K562 (cell line): ENCODE data around the gene ZBTB25. TPM values are rescaled to one million over a fixed set of nuclear protein-coding genes. Genes with fewer than 3 reads are reported as not detected.

Experiments used
- ATAC-seq: fragments of 200-7000 bp; cut with Tn5 transposase; 3 replicates; pipeline ENCODE4 v1.9.1; 2020; ENCODE audit warnings: moderate library complexity
- BruUV-seq: library from RNA; stranded (reverse); fragments of 400-500 nt; replicated peaks from 2 replicates; lab custom pipeline; 2021; lab: Mats Ljungman, UMichigan
- CTCF ChIA-PET: fragments of 300-600 bp; formaldehyde crosslinking; extraction: SDS; loops from one replicate; lab custom pipeline; 2021; ENCODE audit warnings: low intra/inter-chr PET ratio; lab: Yijun Ruan, JAX
- POLR2A ChIA-PET: fragments of 300-600, 350-650 bp; sonication (Branson Sonifier 250); formaldehyde crosslinking; extraction: SDS; loops from one replicate; lab custom pipeline; 2021; ENCODE audit warnings: antibody characterized with exemption, inconsistent platforms; lab: Yijun Ruan, JAX
- DNase-seq, 4 experiments: peaks; one replicate each; pipeline versions ENCODE4 v3.0.0 to v3.0.0-alpha.2; 2011 to 2018; ENCODE audit warnings: low spot score in 3 of 4, mixed read lengths in 3 of 4; ENCODE audit errors: extremely low read depth in 1 of 4
- FAIRE-seq: peaks from 2 replicates; lab custom pipeline; 2011; peaks lifted over from hg19 to GRCh38; lab: Jason Lieb, UNC
- H2AFZ ChIP-seq: 2 replicates; pipeline ENCODE4 v1.6.0; 2011; ENCODE audit warnings: low read depth, low read length, control low read depth, inconsistent platforms
- H3K27ac ChIP-seq: fragments of 200-600 bp; 3 replicates; pipeline ENCODE4 v1.8.0; 2011; ENCODE audit warnings: low read depth, mild to moderate bottlenecking, control low read depth, inconsistent platforms, low read length, moderate library complexity, mixed read lengths; ENCODE audit errors: extremely low read depth
- H3K27me3 ChIP-seq, 2 experiments: fragments of 300-600 bp in 1 of 2; 2 replicates in 1 of 2; 3 replicates in 1 of 2; pipeline versions ENCODE4 v1.6.0 to v1.8.0; 2011; ENCODE audit warnings: inconsistent platforms in 2 of 2, low read length in 2 of 2, mild to moderate bottlenecking in 1 of 2, mixed read lengths in 1 of 2, moderate library complexity in 1 of 2; ENCODE audit not compliant: control insufficient read depth in 2 of 2, insufficient read depth in 2 of 2
- H3K36me3 ChIP-seq: fragments of 300-600 bp; 3 replicates; pipeline ENCODE4 v1.8.0; 2011; ENCODE audit warnings: mild to moderate bottlenecking, low read length, inconsistent platforms; ENCODE audit not compliant: control insufficient read depth, insufficient read depth
- H3K4me1 ChIP-seq, 2 experiments: fragments of 200-600 bp in 1 of 2; replicated peaks in 1 of 2; 2 replicates in 1 of 2; 3 replicates in 1 of 2; pipeline versions ENCODE4 v1.5.1 to v1.8.0; 2011; ENCODE audit warnings: inconsistent platforms in 2 of 2, low read length in 2 of 2, mild to moderate bottlenecking in 1 of 2, mixed read lengths in 1 of 2, moderate library complexity in 1 of 2; ENCODE audit not compliant: control insufficient read depth in 2 of 2, insufficient read depth in 2 of 2
- H3K4me2 ChIP-seq: 2 replicates; pipeline ENCODE4 v1.6.1; 2011; ENCODE audit warnings: low read length, control low read depth, inconsistent platforms, mixed read lengths; ENCODE audit not compliant: insufficient read depth
- H3K4me3 ChIP-seq: fragments of 200-600 bp; sonication (generic), shearing (Covaris generic); 2 replicates; pipeline ENCODE4 v1.5.1; 2016; ENCODE audit warnings: control low read depth, inconsistent platforms
- H3K79me2 ChIP-seq: fragments of 200-600 bp; 3 replicates; pipeline ENCODE4 v1.8.0; 2011; ENCODE audit warnings: low read length, inconsistent platforms; ENCODE audit not compliant: control insufficient read depth, insufficient read depth
- H3K9ac ChIP-seq, 2 experiments: 2 replicates each; pipeline versions ENCODE4 v1.6.0 to v1.6.1; 2011; ENCODE audit warnings: low read depth in 2 of 2, low read length in 2 of 2, control low read depth in 1 of 2, inconsistent platforms in 1 of 2, mild to moderate bottlenecking in 1 of 2, mixed read lengths in 1 of 2; ENCODE audit not compliant: insufficient read depth in 1 of 2
- H3K9me1 ChIP-seq: one replicate; pipeline ENCODE4 v1.6.0; 2011; ENCODE audit warnings: inconsistent platforms, mild to moderate bottlenecking, low read length, moderate library complexity; ENCODE audit not compliant: control insufficient read depth, insufficient read depth
- H3K9me3 ChIP-seq: replicated peaks from 2 replicates; pipeline ENCODE4 v1.5.1; 2011; ENCODE audit warnings: low read depth, low read length, inconsistent platforms; ENCODE audit not compliant: control insufficient read depth, insufficient read depth
- H4K20me1 ChIP-seq: replicated peaks from 2 replicates; pipeline ENCODE4 v1.6.1; 2011; ENCODE audit warnings: low read length, inconsistent platforms, mixed read lengths; ENCODE audit not compliant: control insufficient read depth, insufficient read depth
- BDP1 ChIP-seq: IDR thresholded peaks from 3 replicates; pipeline ENCODE4 v1.6.1; 2011; ENCODE audit not compliant: insufficient read length, insufficient read depth
- CCNT2 ChIP-seq: IDR thresholded peaks from 2 replicates; pipeline ENCODE4 v1.6.1; 2011; ENCODE audit warnings: borderline replicate concordance, low read depth, mild to moderate bottlenecking, moderate library complexity, mixed read lengths, low read length; ENCODE audit not compliant: insufficient read length; ENCODE audit errors: extremely low read depth
- CEBPB ChIP-seq: fragments of 450-650 bp; IDR thresholded peaks from 2 replicates; pipeline ENCODE4 v1.6.1; 2016; ENCODE audit warnings: missing genetic modification characterization, missing compliant biosample characterization
- CEBPG ChIP-seq, 3 experiments: fragments of 200-800 bp in 1 of 3; sonication (Bioruptor generic) in 1 of 3; sonication (generic) in 1 of 3; formaldehyde crosslinking in 1 of 3; IDR thresholded peaks in 2 of 3; conservative IDR thresholded peaks in 1 of 3; 2 replicates each; pipeline versions ENCODE4 v1.6.1 to v1.8.0; 2016 to 2022; ENCODE audit warnings: missing compliant biosample characterization in 2 of 3, missing genetic modification characterization in 2 of 3, mild to moderate bottlenecking in 1 of 3, missing genetic modification reagents in 1 of 3
- CGGBP1 ChIP-seq: fragments of 250-450 bp; sonication (Bioruptor Pico); IDR thresholded peaks from 2 replicates; pipeline ENCODE4 v1.9.0; 2021; ENCODE audit warnings: mild to moderate bottlenecking
- EHMT2 ChIP-seq: fragments of 450-650 bp; IDR thresholded peaks from 2 replicates; pipeline ENCODE4 v1.6.1; 2018; ENCODE audit warnings: antibody characterized with exemption
- EP400 ChIP-seq: fragments of 450-650 bp; IDR thresholded peaks from 2 replicates; pipeline ENCODE4 v1.6.1; 2017; ENCODE audit warnings: antibody characterized with exemption, mild to moderate bottlenecking, moderate library complexity
- GABPB1 ChIP-seq: sonication (generic); formaldehyde crosslinking; IDR thresholded peaks from 2 replicates; pipeline ENCODE4 v1.8.0; 2022; ENCODE audit warnings: mild to moderate bottlenecking, missing genetic modification reagents
- HDAC3 ChIP-seq: fragments of 450-650 bp; IDR thresholded peaks from 2 replicates; pipeline ENCODE4 v1.6.1; 2018; ENCODE audit warnings: borderline replicate concordance, mild to moderate bottlenecking, moderate library complexity; ENCODE audit not compliant: partially characterized antibody
- LCOR ChIP-seq: sonication (generic); formaldehyde crosslinking; IDR thresholded peaks from 2 replicates; pipeline ENCODE4 v1.8.0; 2022; ENCODE audit warnings: mild to moderate bottlenecking, missing genetic modification reagents
- MAFG ChIP-seq: fragments of 450-650 bp; conservative IDR thresholded peaks from 2 replicates; pipeline ENCODE4 v1.6.1; 2016; ENCODE audit warnings: missing genetic modification characterization, missing compliant biosample characterization
- NFATC3 ChIP-seq: fragments of 450-650 bp; IDR thresholded peaks from 2 replicates; pipeline ENCODE4 v1.6.1; 2017; ENCODE audit warnings: mild to moderate bottlenecking
- NR2C2 ChIP-seq, 2 experiments: fragments of 200-800 bp in 1 of 2; sonication (Bioruptor generic) in 1 of 2; sonication (generic) in 1 of 2; formaldehyde crosslinking in 1 of 2; IDR thresholded peaks; 2 replicates each; pipeline versions ENCODE4 v1.6.1 to v1.8.0; 2016 to 2022; ENCODE audit warnings: mild to moderate bottlenecking in 1 of 2, missing compliant biosample characterization in 1 of 2, missing genetic modification characterization in 1 of 2, missing genetic modification reagents in 1 of 2
- OTX1 ChIP-seq: fragments of 450-650 bp; formaldehyde crosslinking; IDR thresholded peaks from 2 replicates; pipeline ENCODE4 v1.4.0; 2022; ENCODE audit warnings: mild to moderate bottlenecking
- TCFL5 ChIP-seq: fragments of 250-450 bp; sonication (Bioruptor Pico); conservative IDR thresholded peaks from 2 replicates; pipeline ENCODE4 v1.6.1; 2021; ENCODE audit warnings: mild to moderate bottlenecking, moderate library complexity, matching md5 sums
- ZEB2 ChIP-seq: fragments of 450-650 bp; IDR thresholded peaks from 2 replicates; pipeline ENCODE4 v1.6.1; 2016
- ZNF507 ChIP-seq: conservative IDR thresholded peaks from 2 replicates; pipeline ENCODE4 v1.6.1; 2017; ENCODE audit warnings: missing genetic modification characterization, missing compliant biosample characterization
- ZNF57 ChIP-seq: fragments of 450-650 bp; formaldehyde crosslinking; IDR thresholded peaks from 2 replicates; pipeline ENCODE4 v1.4.0; 2020; ENCODE audit warnings: mild to moderate bottlenecking, moderate library complexity
- WGBS: fragments of 100-300 bp; shearing (Covaris generic); methylation state at CpG from one replicate; pipeline ENCODE4 v1.1.6; 2016; ENCODE audit warnings: low coverage, mixed read lengths; ENCODE audit not compliant: insufficient coverage; ENCODE audit errors: missing lambda C conversion rate; 5-methylcytosine and 5-hydroxymethylcytosine counted together
- in situ Hi-C: fragments of 300-500 bp; cut with MboI; formaldehyde crosslinking; loops from 4 replicates; pipeline ENCODE4 v1.15.0; 2018; ENCODE audit warnings: inconsistent platforms, mixed read lengths
- intact Hi-C: fragments of 100-400 bp; cut with micrococcal nuclease; formaldehyde crosslinking; loops from 2 replicates; pipeline ENCODE4 v1.14.2; 2022
- polyA plus RNA-seq, 8 experiments: library from polyadenylated mRNA; depleted of rRNA in 4 of 8; stranded (reverse) in 5 of 8; unstranded in 3 of 8; fragments of >200 nt; fragmentation: Nextera tagmentation in 2 of 8; fragmentation: Illumina TruSeq in 1 of 8; extraction: Ambion mirVana in 2 of 8; extraction: Trizol in 1 of 8; gene quantifications; 2 replicates each; pipeline versions ENCODE4 v1.2.1 to v1.2.3, GENCODE V29; 2011 to 2014; ENCODE audit warnings: inconsistent platforms in 1 of 8, missing spikeins in 1 of 8
- total RNA-seq, 7 experiments: library from RNA; depleted of rRNA in 6 of 7; stranded (reverse); fragments of >200 nt in 6 of 7; fragmentation: Illumina TruSeq in 2 of 7; extraction: Trizol in 2 of 7; gene quantifications; 2 replicates each; pipeline versions ENCODE4 v1.2.1 to v1.2.3, GENCODE V29; 2011 to 2021; ENCODE audit warnings: low replicate concordance in 1 of 7

The ZBTB25 gene
- total and polyA plus RNA-seq, 9 of the 15 experiments (the other 6 are each of a cell fraction or from before 2014, with no cell fraction given), result 0.61 to 3.9 (median 2.3) TPM

DNA sequence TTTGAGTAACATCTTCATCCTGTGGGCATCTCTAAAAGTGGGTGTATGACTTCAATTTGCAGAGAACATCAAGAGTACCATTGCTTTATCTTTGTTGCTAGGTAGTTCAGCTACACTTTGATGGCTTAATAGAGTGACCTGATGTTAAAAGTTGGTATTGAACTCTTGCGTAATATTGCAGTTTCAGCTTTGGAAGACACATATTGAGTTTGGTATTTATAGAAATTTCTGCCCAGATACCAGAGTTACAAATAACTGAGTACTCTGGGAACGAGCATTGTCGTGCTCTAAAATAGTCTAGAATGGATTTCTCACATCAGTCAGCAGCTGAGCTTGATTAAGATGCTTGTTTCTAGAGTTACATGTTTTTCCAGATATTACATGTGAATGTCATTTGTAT is 63.1 kb downstream of the ZBTB25 start:
- H2AFZ ChIP-seq, result no peak overlapping the region
- H3K36me3 ChIP-seq, result peaks cover 91% of the 10 kb centered on the region
- no peak for DNase-seq
- no peak for TF ChIP-seq CEBPG (CRISPR knock-in tag; IDR thresholded peaks at IDR 0.05)
- TF ChIP-seq CEBPG (tag; conservative IDR thresholded peaks at IDR 0.05 in 1 of 2, IDR thresholded peaks at IDR 0.05 in 1 of 2), result peak; percentile 38 to 91; a peak in 2 of 4 replicates
- no peak for TF ChIP-seq ZNF57 (CRISPR knock-in tag)
- TF ChIP-seq CCNT2, result no peak
- peak; percentile 87 for TF ChIP-seq CEBPB
- H3K4me3 ChIP-seq, result no peak overlapping the region
- in situ Hi-C loops, result no loop called here
- TSS peak; percentile 25 for BruUV-seq
- no peak overlapping the region for H3K27ac ChIP-seq
- CTCF ChIA-PET, result no interaction called here
- WGBS, result 96% methylated on average over 3 of the region's 3 CpGs
- H3K27me3 ChIP-seq, result no peaks in the 10 kb centered on the region
- POLR2A ChIA-PET, result no interaction called here
- no peaks in the 10 kb centered on the region for H3K4me1 ChIP-seq
- no peak for FAIRE-seq
- H4K20me1 ChIP-seq, result no peaks in the 10 kb centered on the region
- no peaks in the 10 kb centered on the region for H3K79me2 ChIP-seq
- no peak overlapping the region for H3K9ac ChIP-seq
- intact Hi-C loops, result no loop called here
- ATAC-seq, result no peak
- no peaks in the 10 kb centered on the region for H3K9me1 ChIP-seq
- no peak overlapping the region for H3K4me2 ChIP-seq
- H3K9me3 ChIP-seq, result no peaks in the 10 kb centered on the region

GRCh38 chr14:64439141-64439540 is 64.5 kb downstream of the ZBTB25 start:
- 95% methylated on average over 6 of the region's 6 CpGs for WGBS
- H3K9me3 ChIP-seq, result no peaks in the 10 kb centered on the region
- TF ChIP-seq OTX1 (CRISPR knock-in tag), result no peak
- TF ChIP-seq NR2C2 (CRISPR knock-in tag; IDR thresholded peaks at IDR 0.05), result no peak
- no peak for TF ChIP-seq NR2C2 (tag; IDR thresholded peaks at IDR 0.05)
- TF ChIP-seq CGGBP1 (CRISPR knock-in tag), result no peak
- no peak for TF ChIP-seq ZEB2
- TF ChIP-seq TCFL5, result no peak
- TF ChIP-seq EHMT2, result no peak
- TF ChIP-seq EP400, result no peak
- TF ChIP-seq BDP1, result no peak
- TF ChIP-seq ZNF507 (tag), result no peak
- no peak for TF ChIP-seq LCOR
- no peak for TF ChIP-seq NFATC3
- TF ChIP-seq MAFG (tag), result no peak
- no peak for TF ChIP-seq GABPB1 (CRISPR knock-in tag)
- no peak for TF ChIP-seq HDAC3
- TF ChIP-seq, all 486 proteins: peak for 0
- peaks cover 87% of the 10 kb centered on the region for H3K36me3 ChIP-seq
- no peaks in the 10 kb centered on the region for H4K20me1 ChIP-seq
- H3K4me2 ChIP-seq, result no peak overlapping the region
- DNase-seq (no peak), FAIRE-seq (no peak), ATAC-seq (no peak)
- H3K9me1 ChIP-seq, result no peaks in the 10 kb centered on the region
- no peaks in the 10 kb centered on the region for H3K4me1 ChIP-seq
- intact Hi-C loops (no loop called here), in situ Hi-C loops (no loop called here)
- H3K27ac ChIP-seq, result no peak overlapping the region
- BruUV-seq, result no TSS peak
- CTCF ChIA-PET, result no interaction called here
- POLR2A ChIA-PET, result interaction anchor here (0.7 kb wide), 1 partner anchor 118 kb away, joined by 3 read pairs; no protein-coding TSS in a partner anchor
- H3K4me3 ChIP-seq, result no peak overlapping the region
- H2AFZ ChIP-seq, result no peak overlapping the region
- no peak overlapping the region for H3K9ac ChIP-seq
- no peaks in the 10 kb centered on the region for H3K27me3 ChIP-seq
- H3K79me2 ChIP-seq, result no peaks in the 10 kb centered on the region
